Measurements from ENCODE around the gene KDM5A. TPM values are rescaled to one million over a fixed set of nuclear protein-coding genes. Genes with fewer than 3 reads are reported as not detected.
"Not testable (repeated sequence)": the region's sequence is repeated elsewhere in the genome, so short reads cannot be mapped to it uniquely, and the experiment has no call there.

The KDM5A gene
- total RNA-seq, 1 experiment from 2014 or later, result 12.8 TPM

GRCh38 chr12:349625-350024 is 39.5 kb downstream of the KDM5A start:
- DNase-seq (ENCODE audit: low read depth); in situ Hi-C loops (cut with HindIII; ENCODE audit: low pct_unique_long_range_greater_than_20kb, low sequenced_read_pairs): not testable (repeated sequence)

DNA sequence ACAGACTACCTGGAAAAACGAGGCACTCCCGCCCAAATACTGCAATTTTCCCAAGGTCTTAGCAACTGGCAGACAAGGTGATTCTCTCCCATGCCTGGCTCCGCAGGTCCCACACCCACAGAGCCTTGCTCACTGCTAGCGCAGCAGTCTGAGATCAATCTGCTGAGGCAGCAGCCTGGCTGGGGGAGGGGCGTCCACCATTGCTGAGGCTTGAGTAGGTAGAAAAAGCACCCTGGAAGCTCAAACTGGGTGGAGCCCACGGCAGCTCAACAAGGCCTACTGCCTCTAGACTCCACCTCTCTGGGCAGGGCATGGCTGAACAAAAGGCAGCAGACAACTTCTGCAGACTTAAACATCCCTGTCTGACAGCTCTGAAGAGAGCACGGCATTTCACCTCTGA is 46.1 kb downstream of the KDM5A start:
- DNase-seq (ENCODE audit: low read depth); in situ Hi-C loops (cut with HindIII; ENCODE audit: low pct_unique_long_range_greater_than_20kb, low sequenced_read_pairs): not testable (repeated sequence)

DNA sequence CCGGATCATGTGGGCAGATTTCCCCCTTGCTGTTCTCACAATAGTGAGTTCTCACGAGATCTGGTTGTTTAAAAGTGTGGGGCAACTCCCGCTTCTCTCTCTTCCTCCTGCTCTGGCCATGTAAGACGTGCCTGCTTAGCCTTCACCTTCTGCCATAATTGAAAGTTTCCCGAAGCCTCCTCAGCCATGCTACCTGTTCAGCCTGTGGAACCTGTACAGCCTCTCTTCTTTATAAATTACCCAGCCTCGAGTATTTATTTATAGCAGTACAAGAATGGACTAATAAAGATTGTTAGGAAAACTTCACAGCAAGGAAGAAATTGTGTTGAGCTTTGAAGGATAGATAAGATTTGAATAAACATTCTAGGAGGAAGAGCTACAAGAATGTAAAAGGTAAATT is 52.1 kb downstream of the KDM5A start:
- in situ Hi-C loops (cut with HindIII; ENCODE audit: low pct_unique_long_range_greater_than_20kb, low sequenced_read_pairs), result no loop called here
- DNase-seq (ENCODE audit: low read depth), result no peak

GRCh38 chr12:334125-334524 is 55.0 kb downstream of the KDM5A start:
- no peak for DNase-seq (ENCODE audit: low read depth)
- in situ Hi-C loops (cut with HindIII; ENCODE audit: low pct_unique_long_range_greater_than_20kb, low sequenced_read_pairs), result no loop called here

DNA sequence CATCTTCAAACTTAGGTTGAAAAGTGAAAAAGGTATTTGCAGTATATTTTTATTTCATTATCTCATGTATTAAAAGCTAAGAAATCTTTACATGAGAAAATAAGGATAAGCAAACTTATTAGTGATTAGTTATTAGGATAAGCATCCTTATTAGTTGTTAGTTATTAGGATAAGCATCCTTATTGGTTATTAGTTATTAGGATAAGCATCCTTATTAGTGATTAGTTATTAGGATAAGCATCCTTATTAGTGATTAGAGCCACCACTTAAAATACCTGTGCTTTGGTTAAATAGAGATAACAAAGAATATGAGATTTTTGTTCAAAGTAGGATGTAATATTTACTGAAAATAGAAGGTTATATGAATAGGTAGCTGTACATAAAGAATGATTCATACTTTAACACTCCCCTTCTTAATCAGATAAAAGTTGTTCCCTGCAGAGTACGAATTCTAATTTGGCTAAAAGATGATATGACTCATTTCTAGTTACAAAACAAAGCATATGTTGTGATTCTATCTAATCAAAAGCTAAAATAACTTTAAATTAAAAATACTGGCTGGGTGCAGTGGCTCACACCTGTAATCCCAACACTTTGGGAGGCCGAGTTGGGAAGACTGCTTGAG is 56.4 kb downstream of the KDM5A start:
- no peak for DNase-seq (ENCODE audit: low read depth)
- in situ Hi-C loops (cut with HindIII; ENCODE audit: low pct_unique_long_range_greater_than_20kb, low sequenced_read_pairs), result no loop called here

DNA sequence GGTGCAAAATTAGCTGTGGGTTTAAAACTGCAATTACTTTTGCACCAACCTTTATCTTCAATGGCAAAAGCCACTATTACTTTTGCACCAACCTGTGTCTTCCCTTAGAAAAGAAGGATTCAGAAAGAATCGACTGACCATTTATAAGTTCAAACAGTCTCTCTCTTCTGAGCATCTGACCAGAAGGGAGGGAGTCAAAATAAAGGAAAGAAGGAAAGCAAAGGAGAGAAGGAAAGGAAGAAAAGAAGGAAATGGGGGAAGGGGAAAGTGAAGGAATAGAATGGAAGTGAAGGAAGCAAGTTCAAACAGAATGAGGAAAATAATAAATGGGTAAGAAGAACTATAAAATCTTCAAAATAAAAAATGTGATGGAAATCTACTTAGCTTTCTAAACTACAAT is 57.8 kb downstream of the KDM5A start:
- in situ Hi-C loops (cut with HindIII; ENCODE audit: low pct_unique_long_range_greater_than_20kb, low sequenced_read_pairs), result no loop called here
- DNase-seq (ENCODE audit: low read depth), result no peak

GRCh38 chr12:325906-326305 is 63.2 kb downstream of the KDM5A start:
- DNase-seq (ENCODE audit: low read depth), result no peak
- in situ Hi-C loops (cut with HindIII; ENCODE audit: low pct_unique_long_range_greater_than_20kb, low sequenced_read_pairs), result no loop called here

- no peak for DNase-seq (ENCODE audit: low read depth)
- in situ Hi-C loops (cut with HindIII; ENCODE audit: low pct_unique_long_range_greater_than_20kb, low sequenced_read_pairs), result no loop called here
Observed at GRCh38 chr12:323507-323906, 65.6 kb downstream of the KDM5A start.

- in situ Hi-C loops (cut with HindIII; ENCODE audit: low pct_unique_long_range_greater_than_20kb, low sequenced_read_pairs), result no loop called here
- no peak for DNase-seq (ENCODE audit: low read depth)
Observed at GRCh38 chr12:321606-322326, 67.4 kb downstream of the KDM5A start.

- in situ Hi-C loops (cut with HindIII; ENCODE audit: low pct_unique_long_range_greater_than_20kb, low sequenced_read_pairs), result no loop called here
Observed at GRCh38 chr12:318759-319515, 70.2 kb downstream of the KDM5A start.

GRCh38 chr12:308511-308910 is 80.6 kb downstream of the KDM5A start:
- no peak for DNase-seq (ENCODE audit: low read depth)
- in situ Hi-C loops (cut with HindIII; ENCODE audit: low pct_unique_long_range_greater_than_20kb, low sequenced_read_pairs), result no loop called here

More at GRCh38 chr12:318759-319515, 70.2 kb downstream of the KDM5A start:
- no peak for DNase-seq (ENCODE audit: low read depth)

- in situ Hi-C loops (cut with HindIII; ENCODE audit: low pct_unique_long_range_greater_than_20kb, low sequenced_read_pairs), result no loop called here
- DNase-seq (ENCODE audit: low read depth), result no peak
Observed at GRCh38 chr12:307406-307805, 81.7 kb downstream of the KDM5A start.

GRCh38 chr12:304805-305204 is 84.3 kb downstream of the KDM5A start:
- in situ Hi-C loops (cut with HindIII; ENCODE audit: low pct_unique_long_range_greater_than_20kb, low sequenced_read_pairs), result no loop called here
- DNase-seq (ENCODE audit: low read depth), result no peak

GRCh38 chr12:302766-303165 is 86.4 kb downstream of the KDM5A start:
- in situ Hi-C loops (cut with HindIII; ENCODE audit: low pct_unique_long_range_greater_than_20kb, low sequenced_read_pairs); DNase-seq (ENCODE audit: low read depth): not testable (repeated sequence)

GRCh38 chr12:300166-300565 is 89.0 kb downstream of the KDM5A start:
- in situ Hi-C loops (cut with HindIII; ENCODE audit: low pct_unique_long_range_greater_than_20kb, low sequenced_read_pairs); DNase-seq (ENCODE audit: low read depth): not testable (repeated sequence)

DNA sequence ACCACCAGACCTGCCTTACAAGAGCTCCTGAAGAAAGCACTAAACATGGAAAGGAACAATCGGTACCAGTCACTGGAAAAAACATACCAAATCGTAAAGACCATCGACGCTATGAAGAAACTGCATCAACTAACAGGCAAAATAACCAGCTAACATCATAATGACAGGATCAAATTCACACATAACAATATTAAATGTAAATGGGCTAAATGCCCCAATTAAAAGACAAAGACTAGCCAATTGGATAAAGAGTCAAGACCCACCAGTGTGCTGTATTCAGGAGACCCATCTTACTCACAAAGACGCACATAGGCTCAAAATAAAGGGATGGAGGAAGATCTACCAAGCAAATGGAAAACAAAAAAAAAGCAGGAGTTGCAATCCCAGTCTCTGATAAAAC is 89.6 kb downstream of the KDM5A start:
- in situ Hi-C loops (cut with HindIII; ENCODE audit: low pct_unique_long_range_greater_than_20kb, low sequenced_read_pairs); DNase-seq (ENCODE audit: low read depth): not testable (repeated sequence)

DNA sequence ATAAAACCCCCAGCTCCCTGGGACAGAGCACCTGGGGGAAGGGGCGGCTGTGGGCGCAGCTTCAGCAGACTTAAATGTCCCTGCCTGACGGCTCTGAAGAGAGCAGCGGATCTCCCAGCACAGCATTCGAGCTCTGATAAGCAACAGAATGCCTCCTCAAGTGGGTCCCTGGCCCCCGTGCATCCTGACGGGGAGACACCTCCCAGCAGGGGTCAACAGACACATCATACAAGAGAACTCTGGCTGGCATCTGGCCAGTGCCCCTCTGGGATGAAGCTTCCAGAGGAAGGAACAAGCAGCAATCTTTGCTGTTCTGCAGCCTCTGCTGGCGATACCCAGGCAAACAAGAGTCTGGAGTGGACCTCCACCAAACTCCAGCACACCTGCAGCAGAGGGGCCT is 91.1 kb downstream of the KDM5A start:
- in situ Hi-C loops (cut with HindIII; ENCODE audit: low pct_unique_long_range_greater_than_20kb, low sequenced_read_pairs); DNase-seq (ENCODE audit: low read depth): not testable (repeated sequence)

- no peak for DNase-seq (ENCODE audit: low read depth)
- in situ Hi-C loops (cut with HindIII; ENCODE audit: low pct_unique_long_range_greater_than_20kb, low sequenced_read_pairs), result no loop called here
Observed at GRCh38 chr12:295132-295531, 94.0 kb downstream of the KDM5A start.

- in situ Hi-C loops (cut with HindIII; ENCODE audit: low pct_unique_long_range_greater_than_20kb, low sequenced_read_pairs), result no loop called here
- DNase-seq (ENCODE audit: low read depth), result no peak
Observed at GRCh38 chr12:293199-293598, 95.9 kb downstream of the KDM5A start.
